SU-DHL-6 (cell line): ENCODE measurements around the gene MED27.

Experiments
- CTCF ChIP-seq: fragments of 200-600 bp; sonication (generic); IDR thresholded peaks from one replicate; pipeline ENCODE4 v1.5.1; 2017; ENCODE audit warnings: antibody characterized with exemption, mild to moderate bottlenecking, low read length, moderate library complexity; ENCODE audit not compliant: insufficient read depth, poor library complexity, severe bottlenecking
- EZH2phosphoT487 ChIP-seq: fragments of 200-600 bp; sonication (generic), shearing (Covaris generic); conservative IDR thresholded peaks from 2 replicates; pipeline ENCODE4 v1.6.1; 2018; ENCODE audit warnings: mild to moderate bottlenecking, antibody characterized with exemption, low read length, moderate library complexity, mixed read lengths

- TF ChIP-seq CTCF (no peak), EZH2phosphoT487 (no peak)
Measured at GRCh38 chr9:131812116-131812790, 267.4 kb downstream of the MED27 start.
